HL-60 (cell line): ENCODE data around the gene MXRA7.

Source experiments
- GABPA ChIP-seq: IDR thresholded peaks from 2 replicates; pipeline ENCODE4 v1.6.1; 2012; ENCODE audit warnings: low read depth
- POLR2AphosphoS5 ChIP-seq: IDR thresholded peaks from 2 replicates; pipeline ENCODE4 v1.6.1; 2012; ENCODE audit warnings: low read depth
- SPI1 ChIP-seq: IDR thresholded peaks from 2 replicates; pipeline ENCODE4 v1.6.1; 2012; ENCODE audit warnings: low read depth, mild to moderate bottlenecking, borderline replicate concordance
- TF ChIP-seq, protein P1 (sequence below): IDR thresholded peaks from one replicate; pipeline ENCODE4 v1.5.1; 2011; ENCODE audit warnings: low read length, control low read depth, inconsistent platforms; ENCODE audit not compliant: insufficient read depth
- TF ChIP-seq, protein P2 (sequence below): IDR thresholded peaks from 2 replicates; pipeline ENCODE4 v1.6.1; 2012; ENCODE audit warnings: low read depth; ENCODE audit not compliant: insufficient replicate concordance

DNA sequence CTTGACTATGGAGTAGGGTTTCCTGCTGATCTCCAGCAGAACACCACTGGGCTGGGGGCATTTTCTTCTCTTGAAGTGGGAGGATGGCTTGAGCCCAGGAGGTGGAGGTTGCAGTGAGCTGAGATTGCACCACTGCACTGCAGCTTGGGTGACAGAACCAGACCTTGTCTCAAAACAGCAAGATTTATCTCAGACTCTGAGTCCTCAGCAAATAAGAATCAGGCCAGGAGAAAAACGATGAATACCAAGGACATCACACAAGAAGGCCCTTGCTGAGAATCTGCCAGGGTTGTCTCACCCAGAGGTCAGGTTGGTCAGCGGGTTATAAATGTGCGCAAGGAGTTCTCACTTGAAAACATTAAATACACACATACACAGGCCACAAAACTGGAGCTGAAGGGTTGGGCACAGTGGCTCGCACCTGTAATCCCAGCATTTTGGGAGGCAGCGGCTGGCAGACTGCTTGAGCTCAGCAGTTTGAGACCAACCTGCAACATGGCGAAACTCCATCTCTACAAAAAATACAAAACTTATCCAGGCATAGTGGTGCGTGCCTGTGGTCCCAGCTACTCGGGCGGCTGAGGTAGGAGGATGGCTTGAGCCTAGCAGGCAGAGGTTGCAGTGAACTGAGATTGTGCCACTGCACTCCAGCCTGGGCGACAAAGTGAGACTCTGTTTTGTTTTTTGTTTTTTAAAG is 7.7 kb downstream of the MXRA7 start:
- TF ChIP-seq, protein P1, sequence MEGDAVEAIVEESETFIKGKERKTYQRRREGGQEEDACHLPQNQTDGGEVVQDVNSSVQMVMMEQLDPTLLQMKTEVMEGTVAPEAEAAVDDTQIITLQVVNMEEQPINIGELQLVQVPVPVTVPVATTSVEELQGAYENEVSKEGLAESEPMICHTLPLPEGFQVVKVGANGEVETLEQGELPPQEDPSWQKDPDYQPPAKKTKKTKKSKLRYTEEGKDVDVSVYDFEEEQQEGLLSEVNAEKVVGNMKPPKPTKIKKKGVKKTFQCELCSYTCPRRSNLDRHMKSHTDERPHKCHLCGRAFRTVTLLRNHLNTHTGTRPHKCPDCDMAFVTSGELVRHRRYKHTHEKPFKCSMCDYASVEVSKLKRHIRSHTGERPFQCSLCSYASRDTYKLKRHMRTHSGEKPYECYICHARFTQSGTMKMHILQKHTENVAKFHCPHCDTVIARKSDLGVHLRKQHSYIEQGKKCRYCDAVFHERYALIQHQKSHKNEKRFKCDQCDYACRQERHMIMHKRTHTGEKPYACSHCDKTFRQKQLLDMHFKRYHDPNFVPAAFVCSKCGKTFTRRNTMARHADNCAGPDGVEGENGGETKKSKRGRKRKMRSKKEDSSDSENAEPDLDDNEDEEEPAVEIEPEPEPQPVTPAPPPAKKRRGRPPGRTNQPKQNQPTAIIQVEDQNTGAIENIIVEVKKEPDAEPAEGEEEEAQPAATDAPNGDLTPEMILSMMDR, result no peak
- TF ChIP-seq POLR2AphosphoS5, result no peak
- TF ChIP-seq, protein P2, sequence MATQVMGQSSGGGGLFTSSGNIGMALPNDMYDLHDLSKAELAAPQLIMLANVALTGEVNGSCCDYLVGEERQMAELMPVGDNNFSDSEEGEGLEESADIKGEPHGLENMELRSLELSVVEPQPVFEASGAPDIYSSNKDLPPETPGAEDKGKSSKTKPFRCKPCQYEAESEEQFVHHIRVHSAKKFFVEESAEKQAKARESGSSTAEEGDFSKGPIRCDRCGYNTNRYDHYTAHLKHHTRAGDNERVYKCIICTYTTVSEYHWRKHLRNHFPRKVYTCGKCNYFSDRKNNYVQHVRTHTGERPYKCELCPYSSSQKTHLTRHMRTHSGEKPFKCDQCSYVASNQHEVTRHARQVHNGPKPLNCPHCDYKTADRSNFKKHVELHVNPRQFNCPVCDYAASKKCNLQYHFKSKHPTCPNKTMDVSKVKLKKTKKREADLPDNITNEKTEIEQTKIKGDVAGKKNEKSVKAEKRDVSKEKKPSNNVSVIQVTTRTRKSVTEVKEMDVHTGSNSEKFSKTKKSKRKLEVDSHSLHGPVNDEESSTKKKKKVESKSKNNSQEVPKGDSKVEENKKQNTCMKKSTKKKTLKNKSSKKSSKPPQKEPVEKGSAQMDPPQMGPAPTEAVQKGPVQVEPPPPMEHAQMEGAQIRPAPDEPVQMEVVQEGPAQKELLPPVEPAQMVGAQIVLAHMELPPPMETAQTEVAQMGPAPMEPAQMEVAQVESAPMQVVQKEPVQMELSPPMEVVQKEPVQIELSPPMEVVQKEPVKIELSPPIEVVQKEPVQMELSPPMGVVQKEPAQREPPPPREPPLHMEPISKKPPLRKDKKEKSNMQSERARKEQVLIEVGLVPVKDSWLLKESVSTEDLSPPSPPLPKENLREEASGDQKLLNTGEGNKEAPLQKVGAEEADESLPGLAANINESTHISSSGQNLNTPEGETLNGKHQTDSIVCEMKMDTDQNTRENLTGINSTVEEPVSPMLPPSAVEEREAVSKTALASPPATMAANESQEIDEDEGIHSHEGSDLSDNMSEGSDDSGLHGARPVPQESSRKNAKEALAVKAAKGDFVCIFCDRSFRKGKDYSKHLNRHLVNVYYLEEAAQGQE, result no peak
- TF ChIP-seq SPI1, result no peak
- TF ChIP-seq GABPA, result no peak
